NT2/D1 (cell line): ENCODE measurements around the gene TLR4.
A peak's percentile ranks its signal among the peaks of the same experiment; 100 is the strongest.

ENCODE experiments used
- DNase-seq: peaks from one replicate; pipeline ENCODE4 v3.0.0-alpha.2; 2011; ENCODE audit warnings: low read depth, low spot score
- H3K27me3 ChIP-seq: 2 replicates; pipeline ENCODE4 v1.6.0; 2011; ENCODE audit warnings: mild to moderate bottlenecking; ENCODE audit not compliant: insufficient read length, insufficient read depth
- H3K36me3 ChIP-seq: 2 replicates; pipeline ENCODE4 v1.6.1; 2011; ENCODE audit warnings: mild to moderate bottlenecking, low read length, mixed read lengths; ENCODE audit not compliant: insufficient read depth, insufficient read length
- H3K4me1 ChIP-seq: 2 replicates; pipeline ENCODE4 v1.5.1; 2011; ENCODE audit not compliant: insufficient read depth, insufficient read length
- H3K4me3 ChIP-seq: 2 replicates; pipeline ENCODE4 v1.5.1; 2011; ENCODE audit warnings: low read depth; ENCODE audit not compliant: insufficient read length
- H3K9ac ChIP-seq: 2 replicates; pipeline ENCODE4 v1.6.0; 2011; ENCODE audit warnings: low read depth; ENCODE audit not compliant: insufficient read length
- H3K9me3 ChIP-seq: 2 replicates; pipeline ENCODE4 v1.5.1; 2011; ENCODE audit warnings: mild to moderate bottlenecking, low read length; ENCODE audit not compliant: insufficient read depth
- SUZ12 ChIP-seq: IDR thresholded peaks from 2 replicates; pipeline ENCODE4 v1.6.1; 2011; ENCODE audit not compliant: insufficient read length, insufficient read depth; ENCODE audit errors: extremely low read depth
- YY1 ChIP-seq: IDR thresholded peaks from 2 replicates; pipeline ENCODE4 v1.6.1; 2011; ENCODE audit not compliant: insufficient read length, insufficient read depth
- ZNF274 ChIP-seq: IDR thresholded peaks from 2 replicates; pipeline ENCODE4 v1.6.1; 2011; ENCODE audit warnings: mild to moderate bottlenecking, low read depth, low read length

TLR4 gene

DNA sequence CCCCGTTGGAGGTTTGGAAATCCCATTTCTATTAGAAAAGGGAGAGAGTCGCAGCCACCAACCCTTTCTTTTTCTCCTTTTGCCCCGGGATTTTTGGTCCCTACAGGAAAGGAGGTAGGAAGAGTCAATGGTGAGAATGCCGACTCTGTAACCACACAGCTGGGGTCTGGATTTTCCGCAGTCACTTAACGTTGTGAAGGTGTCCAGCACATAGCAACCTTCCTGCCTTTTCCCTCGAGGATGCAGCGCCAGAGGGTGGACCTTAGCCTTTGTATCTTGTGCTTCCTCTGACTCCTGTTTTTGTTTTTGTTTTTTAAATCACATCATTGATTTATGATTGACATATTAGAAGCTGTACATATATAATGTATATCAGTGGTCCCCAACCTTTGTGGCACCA is 41.4 kb downstream of the TLR4 start:
- no peak for TF ChIP-seq YY1
- no peak for TF ChIP-seq SUZ12
- no peak for TF ChIP-seq ZNF274
- H3K4me1 ChIP-seq = no peaks in the 10 kb centered on the region
- H3K9ac ChIP-seq = no peak overlapping the region
- H3K27me3 ChIP-seq = peaks cover 49% of the 10 kb centered on the region
- no peak for DNase-seq
- H3K4me3 ChIP-seq = no peak overlapping the region
- H3K9me3 ChIP-seq = no peaks in the 10 kb centered on the region
- H3K36me3 ChIP-seq = no peaks in the 10 kb centered on the region

GRCh38 chr9:117746263-117746662 is 42.1 kb downstream of the TLR4 start:
- peaks cover 49% of the 10 kb centered on the region for H3K27me3 ChIP-seq
- no peak for DNase-seq
- no peak overlapping the region for H3K9ac ChIP-seq
- no peaks in the 10 kb centered on the region for H3K4me1 ChIP-seq
- no peak overlapping the region for H3K4me3 ChIP-seq
- TF ChIP-seq SUZ12 (no peak), YY1 (no peak), ZNF274 (no peak)
- no peaks in the 10 kb centered on the region for H3K9me3 ChIP-seq
- no peaks in the 10 kb centered on the region for H3K36me3 ChIP-seq

DNA sequence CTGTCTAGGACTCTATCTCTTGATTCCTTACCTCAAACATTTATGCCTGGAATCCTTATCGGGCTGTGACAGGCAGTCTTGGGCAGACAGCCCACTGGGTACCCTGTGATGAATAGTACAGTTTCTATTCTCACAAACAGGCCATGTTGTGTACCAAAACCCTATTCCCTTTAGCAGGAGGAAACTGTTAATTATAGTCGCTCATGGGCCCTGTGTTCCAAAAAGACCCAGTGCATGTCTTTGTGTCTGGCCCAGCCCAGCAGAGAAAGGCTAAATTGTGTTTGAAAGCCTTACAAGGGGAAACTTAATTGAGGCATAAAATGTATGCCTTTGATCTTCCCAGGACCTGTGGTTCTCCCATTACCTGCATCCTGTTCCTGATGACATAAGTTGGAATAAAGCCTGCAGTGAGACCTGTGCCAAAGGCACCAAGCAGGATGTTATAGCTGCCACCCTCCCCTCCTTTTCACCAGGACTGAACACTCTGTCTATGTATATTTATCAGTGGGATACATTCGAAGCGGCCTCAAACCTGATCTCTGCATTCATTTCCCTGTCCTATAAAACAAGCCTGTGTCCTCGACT is 43.3 kb downstream of the TLR4 start:
- no peaks in the 10 kb centered on the region for H3K4me1 ChIP-seq
- DNase-seq = no peak
- TF ChIP-seq YY1 (no peak), ZNF274 (no peak), SUZ12 (no peak)
- H3K36me3 ChIP-seq = no peaks in the 10 kb centered on the region
- peaks cover 45% of the 10 kb centered on the region for H3K27me3 ChIP-seq
- H3K9me3 ChIP-seq = no peaks in the 10 kb centered on the region
- H3K9ac ChIP-seq = no peak overlapping the region
- no peak overlapping the region for H3K4me3 ChIP-seq

DNA sequence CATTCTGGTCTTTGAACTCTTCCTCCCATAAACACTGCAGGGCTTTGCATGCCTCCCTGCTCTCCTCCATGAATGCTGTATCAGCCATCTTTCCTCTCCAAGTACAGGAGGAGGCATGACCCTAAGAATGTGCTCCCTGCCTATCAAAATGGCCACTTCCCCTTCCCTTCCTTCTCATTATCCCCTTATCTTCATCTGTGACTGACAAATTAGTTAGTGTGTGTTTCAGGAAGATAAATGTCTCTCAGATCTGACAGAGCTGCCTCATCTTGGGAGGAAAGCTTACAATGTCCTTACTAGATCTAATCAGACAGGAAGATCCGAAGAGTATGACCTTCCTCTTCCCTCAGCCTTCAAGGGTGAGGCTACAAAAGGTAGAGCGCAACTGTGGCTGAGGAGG is 46.2 kb downstream of the TLR4 start:
- Histone ChIP-seq H3K27me3 (peaks cover 18% of the 10 kb centered on the region), H3K36me3 (no peaks in the 10 kb centered on the region), H3K4me1 (no peaks in the 10 kb centered on the region), H3K9ac (no peak overlapping the region), H3K4me3 (no peak overlapping the region), H3K9me3 (no peaks in the 10 kb centered on the region)
- peak; percentile 21 for TF ChIP-seq YY1
- no peak for TF ChIP-seq ZNF274
- DNase-seq = no peak

GRCh38 chr9:117752894-117753293 is 48.7 kb downstream of the TLR4 start:
- H3K4me3 ChIP-seq = no peak overlapping the region
- no peaks in the 10 kb centered on the region for H3K36me3 ChIP-seq
- DNase-seq = no peak
- H3K9me3 ChIP-seq = no peaks in the 10 kb centered on the region
- no peaks in the 10 kb centered on the region for H3K4me1 ChIP-seq
- no peak overlapping the region for H3K9ac ChIP-seq
- TF ChIP-seq YY1 = no peak
- no peak for TF ChIP-seq ZNF274
- TF ChIP-seq SUZ12 = no peak
- H3K27me3 ChIP-seq = no peaks in the 10 kb centered on the region

- no peak overlapping the region for H3K4me3 ChIP-seq
- no peaks in the 10 kb centered on the region for H3K9me3 ChIP-seq
- H3K9ac ChIP-seq = no peak overlapping the region
- no peaks in the 10 kb centered on the region for H3K36me3 ChIP-seq
- no peak for DNase-seq
- no peak for TF ChIP-seq ZNF274
- no peak for TF ChIP-seq SUZ12
- TF ChIP-seq YY1 = no peak
- no peaks in the 10 kb centered on the region for H3K27me3 ChIP-seq
- H3K4me1 ChIP-seq = no peaks in the 10 kb centered on the region
Observed at GRCh38 chr9:117757561-117758190, 53.5 kb downstream of the TLR4 start.

- no peak for DNase-seq
- H3K36me3 ChIP-seq = no peaks in the 10 kb centered on the region
- H3K27me3 ChIP-seq = no peaks in the 10 kb centered on the region
- no peak overlapping the region for H3K4me3 ChIP-seq
- no peaks in the 10 kb centered on the region for H3K4me1 ChIP-seq
- no peaks in the 10 kb centered on the region for H3K9me3 ChIP-seq
- no peak overlapping the region for H3K9ac ChIP-seq
- TF ChIP-seq ZNF274 (no peak), SUZ12 (no peak), YY1 (no peak)
Observed at GRCh38 chr9:117763314-117763713, 59.1 kb downstream of the TLR4 start.

GRCh38 chr9:117768750-117769395 is 64.7 kb downstream of the TLR4 start:
- Histone ChIP-seq H3K4me3 (no peak overlapping the region), H3K9me3 (no peaks in the 10 kb centered on the region), H3K36me3 (no peaks in the 10 kb centered on the region), H3K4me1 (no peaks in the 10 kb centered on the region), H3K9ac (no peak overlapping the region), H3K27me3 (no peaks in the 10 kb centered on the region)
- DNase-seq = no peak
- TF ChIP-seq YY1 (no peak), ZNF274 (no peak), SUZ12 (no peak)
